H9 (cell line): ENCODE results near the gene HSPG2. TPM values are rescaled to one million over a fixed set of nuclear protein-coding genes. Genes with fewer than 3 reads are reported as not detected.

ENCODE experiments used
- DNase-seq: peaks from one replicate; pipeline ENCODE4 v3.0.0-alpha.2; 2017
- H2AFZ ChIP-seq: one replicate; pipeline ENCODE4 v1.6.1; 2013; ENCODE audit warnings: mild to moderate bottlenecking, low read length, control low read depth, moderate library complexity
- H2AK5ac ChIP-seq: 2 replicates; pipeline ENCODE4 v1.6.1; 2013; ENCODE audit warnings: low read length, control low read depth, mixed read lengths; ENCODE audit not compliant: insufficient read length
- H2BK120ac ChIP-seq: one replicate; pipeline ENCODE4 v1.6.1; 2013; ENCODE audit warnings: low read depth, mild to moderate bottlenecking, low read length, control low read depth, inconsistent platforms; ENCODE audit not compliant: poor library complexity, severe bottlenecking
- H2BK12ac ChIP-seq: 2 replicates; pipeline ENCODE4 v1.6.1; 2013; ENCODE audit warnings: low read length, control low read depth, mixed read lengths, low read depth; ENCODE audit not compliant: insufficient read length
- H2BK15ac ChIP-seq: 2 replicates; pipeline ENCODE4 v1.6.1; 2013; ENCODE audit warnings: low read depth, low read length, control low read depth
- H2BK20ac ChIP-seq: one replicate; pipeline ENCODE4 v1.6.1; 2013; ENCODE audit warnings: low read depth, mild to moderate bottlenecking, low read length, control low read depth, inconsistent platforms; ENCODE audit not compliant: poor library complexity, severe bottlenecking
- H2BK5ac ChIP-seq: 2 replicates; pipeline ENCODE4 v1.6.1; 2013; ENCODE audit warnings: low read length, control low read depth, mixed read lengths; ENCODE audit not compliant: insufficient read length
- H3K14ac ChIP-seq: 2 replicates; pipeline ENCODE4 v1.6.1; 2013; ENCODE audit warnings: low read length, control low read depth; ENCODE audit not compliant: insufficient read depth
- H3K18ac ChIP-seq: 2 replicates; pipeline ENCODE4 v1.6.1; 2013; ENCODE audit warnings: low read depth, mild to moderate bottlenecking, mixed read lengths, low read length, control low read depth; ENCODE audit not compliant: insufficient read length
- H3K23ac ChIP-seq: 2 replicates; pipeline ENCODE4 v1.6.1; 2013; ENCODE audit warnings: low read length, control low read depth, mixed read lengths, low read depth; ENCODE audit not compliant: insufficient read length
- H3K23me2 ChIP-seq: 2 replicates; pipeline ENCODE4 v1.6.1; 2013; ENCODE audit warnings: low read depth, mild to moderate bottlenecking, mixed read lengths, low read length, control low read depth; ENCODE audit not compliant: insufficient read length, poor library complexity, severe bottlenecking
- H3K27ac ChIP-seq: 2 replicates; pipeline ENCODE4 v1.5.1; 2013; ENCODE audit warnings: low read length, control low read depth, mixed read lengths, low read depth; ENCODE audit not compliant: insufficient read length
- H3K27me3 ChIP-seq: 2 replicates; pipeline ENCODE4 v1.6.1; 2013; ENCODE audit warnings: low read length, control low read depth, inconsistent platforms; ENCODE audit not compliant: insufficient read depth
- H3K4ac ChIP-seq: 2 replicates; pipeline ENCODE4 v1.6.1; 2013; ENCODE audit warnings: low read depth, mild to moderate bottlenecking, control low read depth, inconsistent platforms, low read length, moderate library complexity
- H3K4me1 ChIP-seq: 2 replicates; pipeline ENCODE4 v1.6.1; 2013; ENCODE audit warnings: low read length, control low read depth, inconsistent platforms; ENCODE audit not compliant: insufficient read depth
- H3K4me2 ChIP-seq: 2 replicates; pipeline ENCODE4 v1.6.1; 2013; ENCODE audit warnings: low read length, control low read depth, mixed read lengths; ENCODE audit not compliant: insufficient read length, insufficient read depth
- H3K56ac ChIP-seq: 2 replicates; pipeline ENCODE4 v1.6.1; 2013; ENCODE audit warnings: low read depth, mild to moderate bottlenecking, mixed read lengths, low read length, control low read depth; ENCODE audit not compliant: insufficient read length
- H3K79me1 ChIP-seq: 2 replicates; pipeline ENCODE4 v1.6.1; 2013; ENCODE audit warnings: low read depth, mild to moderate bottlenecking, moderate library complexity, low read length, control low read depth, inconsistent platforms; ENCODE audit not compliant: insufficient read depth, poor library complexity, severe bottlenecking
- H3K79me2 ChIP-seq: 2 replicates; pipeline ENCODE4 v1.6.1; 2013; ENCODE audit warnings: low read length, control low read depth, inconsistent platforms; ENCODE audit not compliant: insufficient read depth
- H3K9ac ChIP-seq: 2 replicates; pipeline ENCODE4 v1.6.1; 2013; ENCODE audit warnings: low read length, control low read depth, mixed read lengths; ENCODE audit not compliant: insufficient read length; ENCODE audit errors: extremely low read depth
- H3K9me3 ChIP-seq: one replicate; pipeline ENCODE4 v1.6.1; 2013; ENCODE audit warnings: low read depth, low read length, inconsistent platforms; ENCODE audit not compliant: control insufficient read depth
- H3T11ph ChIP-seq: one replicate; pipeline ENCODE4 v1.6.1; 2013; ENCODE audit warnings: mild to moderate bottlenecking, low read length, control low read depth, inconsistent platforms
- H4K20me1 ChIP-seq: one replicate; pipeline ENCODE4 v1.6.1; 2013; ENCODE audit not compliant: control insufficient read depth, insufficient read length, insufficient read depth
- H4K5ac ChIP-seq: 2 replicates; pipeline ENCODE4 v1.6.1; 2013; ENCODE audit warnings: low read depth, mild to moderate bottlenecking, mixed read lengths, low read length, control low read depth; ENCODE audit not compliant: insufficient read length
- H4K8ac ChIP-seq: replicated peaks from 2 replicates; pipeline ENCODE4 v1.6.1; 2013; ENCODE audit warnings: low read length, control low read depth, mixed read lengths, low read depth; ENCODE audit not compliant: insufficient read length
- H4K91ac ChIP-seq: 2 replicates; pipeline ENCODE4 v1.6.1; 2013; ENCODE audit warnings: low read depth, mild to moderate bottlenecking, moderate library complexity, mixed read lengths, low read length, control low read depth; ENCODE audit not compliant: insufficient read length
- H3K27ac Mint-ChIP-seq, 3 experiments: 2 replicates in 2 of 3; 3 replicates in 1 of 3; pipeline ENCODE4 v1.8.0; 2020 to 2021; ENCODE audit warnings: mixed read lengths in 3 of 3, mild to moderate bottlenecking in 1 of 3, moderate library complexity in 1 of 3
- H3K27me3 Mint-ChIP-seq: 2 replicates; pipeline ENCODE4 v1.8.0; 2021; ENCODE audit warnings: low read depth, mild to moderate bottlenecking, moderate library complexity, mixed read lengths
- H3K36me3 Mint-ChIP-seq, 3 experiments: 2 replicates in 2 of 3; 3 replicates in 1 of 3; pipeline ENCODE4 v1.8.0; 2020 to 2021; ENCODE audit warnings: low read depth in 3 of 3, mixed read lengths in 3 of 3; ENCODE audit not compliant: insufficient read depth in 1 of 3
- H3K4me1 Mint-ChIP-seq, 2 experiments: 2 replicates each; pipeline ENCODE4 v1.8.0; 2020; ENCODE audit warnings: mixed read lengths in 2 of 2
- H3K4me3 Mint-ChIP-seq, 2 experiments: 2 replicates in 1 of 2; 3 replicates in 1 of 2; pipeline ENCODE4 v1.8.0; 2020 to 2021; ENCODE audit warnings: mild to moderate bottlenecking in 2 of 2, mixed read lengths in 2 of 2, moderate library complexity in 1 of 2
- H3K9me3 Mint-ChIP-seq, 2 experiments: 2 replicates in 1 of 2; 3 replicates in 1 of 2; pipeline ENCODE4 v1.8.0; 2020; ENCODE audit warnings: mild to moderate bottlenecking in 2 of 2, mixed read lengths in 2 of 2, moderate library complexity in 1 of 2
- CTCF ChIP-seq: fragments of 200-600 bp; sonication (generic); conservative IDR thresholded peaks from 3 replicates; pipeline ENCODE4 v1.8.0; 2021; ENCODE audit warnings: antibody characterized with exemption, mild to moderate bottlenecking
- WGBS: extraction: QIAGEN DNeasy Blood & Tissue Kit; methylation state at CpG from one replicate; pipeline ENCODE4 v1.1.7; 2013; ENCODE audit warnings: missing lambda C conversion rate, low lambda C conversion rate, mixed read lengths; ENCODE audit not compliant: insufficient read length; ENCODE audit errors: extremely low coverage; 5-methylcytosine and 5-hydroxymethylcytosine counted together
- total RNA-seq: library from RNA; stranded (reverse); gene quantifications from 2 replicates; pipeline ENCODE4 v1.2.1, GENCODE V29; 2021

Gene HSPG2
- total RNA-seq, 1 experiment from 2014 or later = 90.0 TPM

DNA sequence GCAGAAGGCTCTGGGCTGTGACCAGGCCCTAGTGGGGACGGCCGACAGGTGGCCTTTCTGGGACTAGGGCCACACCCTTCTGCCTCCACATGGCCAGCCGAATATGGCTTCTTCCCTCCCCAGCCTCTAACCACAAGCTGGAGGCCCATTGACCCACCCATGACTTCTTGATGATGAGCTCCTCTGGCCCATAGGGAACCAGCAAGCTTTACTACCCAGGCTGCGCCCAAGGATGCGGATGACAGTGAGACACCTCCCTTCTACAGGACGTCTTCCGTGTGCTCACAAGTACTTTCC, 84.0 kb downstream of the HSPG2 start:
- H2BK15ac ChIP-seq = no peak overlapping the region
- WGBS = no CpG with 5 or more reads among the region's 7 CpGs
- no peak overlapping the region for H4K5ac ChIP-seq
- H3K23me2 ChIP-seq = no peaks in the 10 kb centered on the region
- H4K8ac ChIP-seq = no peak overlapping the region
- no peak overlapping the region for H3K4ac ChIP-seq
- no peaks in the 10 kb centered on the region for H3K79me1 ChIP-seq
- H2AFZ ChIP-seq = no peak overlapping the region
- H2BK12ac ChIP-seq = no peak overlapping the region
- H2BK120ac ChIP-seq = no peak overlapping the region
- H3K27ac ChIP-seq = no peak overlapping the region
- H2BK5ac ChIP-seq = no peak overlapping the region
- H3K14ac ChIP-seq = no peak overlapping the region
- H3K9me3 ChIP-seq = no peaks in the 10 kb centered on the region
- H4K20me1 ChIP-seq = no peaks in the 10 kb centered on the region
- no peak overlapping the region for H3T11ph ChIP-seq
- H3K18ac ChIP-seq = no peak overlapping the region
- H4K91ac ChIP-seq = no peak overlapping the region
- no peak for DNase-seq
- Mint-ChIP-seq H3K4me1 (no peaks in the 10 kb centered on the region), H3K9me3 (no peaks in the 10 kb centered on the region), H3K27ac (no peak overlapping the region; a peak in 1 of 7 replicates), H3K4me3 (no peak overlapping the region), H3K27me3 (no peaks in the 10 kb centered on the region), H3K36me3 (peaks cover 9 to 66% (median 54%) of the 10 kb centered on the region in 3 experiments; a peak in 6 of 7 replicates)
- no peak overlapping the region for H3K9ac ChIP-seq
- H3K56ac ChIP-seq = no peak overlapping the region
- no peak overlapping the region for H2AK5ac ChIP-seq
- no peak for TF ChIP-seq CTCF
- no peak overlapping the region for H3K4me2 ChIP-seq
- H3K4me1 ChIP-seq = no peaks in the 10 kb centered on the region
- H3K79me2 ChIP-seq = no peaks in the 10 kb centered on the region
- H2BK20ac ChIP-seq = no peak overlapping the region
- no peaks in the 10 kb centered on the region for H3K27me3 ChIP-seq
- no peak overlapping the region for H3K23ac ChIP-seq
